H9 (cell line): ENCODE results near the gene PSMB9. TPM values are rescaled to one million over a fixed set of nuclear protein-coding genes. Genes with fewer than 3 reads are reported as not detected.

Experiments
- DNase-seq: peaks from one replicate; pipeline ENCODE4 v3.0.0-alpha.2; 2017
- H2AFZ ChIP-seq: one replicate; pipeline ENCODE4 v1.6.1; 2013; ENCODE audit warnings: mild to moderate bottlenecking, low read length, control low read depth, moderate library complexity
- H2AK5ac ChIP-seq: 2 replicates; pipeline ENCODE4 v1.6.1; 2013; ENCODE audit warnings: low read length, control low read depth, mixed read lengths; ENCODE audit not compliant: insufficient read length
- H2BK120ac ChIP-seq: one replicate; pipeline ENCODE4 v1.6.1; 2013; ENCODE audit warnings: low read depth, mild to moderate bottlenecking, low read length, control low read depth, inconsistent platforms; ENCODE audit not compliant: poor library complexity, severe bottlenecking
- H2BK12ac ChIP-seq: 2 replicates; pipeline ENCODE4 v1.6.1; 2013; ENCODE audit warnings: low read length, control low read depth, mixed read lengths, low read depth; ENCODE audit not compliant: insufficient read length
- H2BK15ac ChIP-seq: 2 replicates; pipeline ENCODE4 v1.6.1; 2013; ENCODE audit warnings: low read depth, low read length, control low read depth
- H2BK20ac ChIP-seq: one replicate; pipeline ENCODE4 v1.6.1; 2013; ENCODE audit warnings: low read depth, mild to moderate bottlenecking, low read length, control low read depth, inconsistent platforms; ENCODE audit not compliant: poor library complexity, severe bottlenecking
- H2BK5ac ChIP-seq: 2 replicates; pipeline ENCODE4 v1.6.1; 2013; ENCODE audit warnings: low read length, control low read depth, mixed read lengths; ENCODE audit not compliant: insufficient read length
- H3K14ac ChIP-seq: 2 replicates; pipeline ENCODE4 v1.6.1; 2013; ENCODE audit warnings: low read length, control low read depth; ENCODE audit not compliant: insufficient read depth
- H3K18ac ChIP-seq: 2 replicates; pipeline ENCODE4 v1.6.1; 2013; ENCODE audit warnings: low read depth, mild to moderate bottlenecking, mixed read lengths, low read length, control low read depth; ENCODE audit not compliant: insufficient read length
- H3K23ac ChIP-seq: 2 replicates; pipeline ENCODE4 v1.6.1; 2013; ENCODE audit warnings: low read length, control low read depth, mixed read lengths, low read depth; ENCODE audit not compliant: insufficient read length
- H3K23me2 ChIP-seq: 2 replicates; pipeline ENCODE4 v1.6.1; 2013; ENCODE audit warnings: low read depth, mild to moderate bottlenecking, mixed read lengths, low read length, control low read depth; ENCODE audit not compliant: insufficient read length, poor library complexity, severe bottlenecking
- H3K27ac ChIP-seq: 2 replicates; pipeline ENCODE4 v1.5.1; 2013; ENCODE audit warnings: low read length, control low read depth, mixed read lengths, low read depth; ENCODE audit not compliant: insufficient read length
- H3K27me3 ChIP-seq: 2 replicates; pipeline ENCODE4 v1.6.1; 2013; ENCODE audit warnings: low read length, control low read depth, inconsistent platforms; ENCODE audit not compliant: insufficient read depth
- H3K4ac ChIP-seq: 2 replicates; pipeline ENCODE4 v1.6.1; 2013; ENCODE audit warnings: low read depth, mild to moderate bottlenecking, control low read depth, inconsistent platforms, low read length, moderate library complexity
- H3K4me1 ChIP-seq: 2 replicates; pipeline ENCODE4 v1.6.1; 2013; ENCODE audit warnings: low read length, control low read depth, inconsistent platforms; ENCODE audit not compliant: insufficient read depth
- H3K4me2 ChIP-seq: 2 replicates; pipeline ENCODE4 v1.6.1; 2013; ENCODE audit warnings: low read length, control low read depth, mixed read lengths; ENCODE audit not compliant: insufficient read length, insufficient read depth
- H3K56ac ChIP-seq: 2 replicates; pipeline ENCODE4 v1.6.1; 2013; ENCODE audit warnings: low read depth, mild to moderate bottlenecking, mixed read lengths, low read length, control low read depth; ENCODE audit not compliant: insufficient read length
- H3K79me1 ChIP-seq: 2 replicates; pipeline ENCODE4 v1.6.1; 2013; ENCODE audit warnings: low read depth, mild to moderate bottlenecking, moderate library complexity, low read length, control low read depth, inconsistent platforms; ENCODE audit not compliant: insufficient read depth, poor library complexity, severe bottlenecking
- H3K79me2 ChIP-seq: 2 replicates; pipeline ENCODE4 v1.6.1; 2013; ENCODE audit warnings: low read length, control low read depth, inconsistent platforms; ENCODE audit not compliant: insufficient read depth
- H3K9ac ChIP-seq: 2 replicates; pipeline ENCODE4 v1.6.1; 2013; ENCODE audit warnings: low read length, control low read depth, mixed read lengths; ENCODE audit not compliant: insufficient read length; ENCODE audit errors: extremely low read depth
- H3K9me3 ChIP-seq: one replicate; pipeline ENCODE4 v1.6.1; 2013; ENCODE audit warnings: low read depth, low read length, inconsistent platforms; ENCODE audit not compliant: control insufficient read depth
- H3T11ph ChIP-seq: one replicate; pipeline ENCODE4 v1.6.1; 2013; ENCODE audit warnings: mild to moderate bottlenecking, low read length, control low read depth, inconsistent platforms
- H4K20me1 ChIP-seq: one replicate; pipeline ENCODE4 v1.6.1; 2013; ENCODE audit not compliant: control insufficient read depth, insufficient read length, insufficient read depth
- H4K5ac ChIP-seq: 2 replicates; pipeline ENCODE4 v1.6.1; 2013; ENCODE audit warnings: low read depth, mild to moderate bottlenecking, mixed read lengths, low read length, control low read depth; ENCODE audit not compliant: insufficient read length
- H4K8ac ChIP-seq: replicated peaks from 2 replicates; pipeline ENCODE4 v1.6.1; 2013; ENCODE audit warnings: low read length, control low read depth, mixed read lengths, low read depth; ENCODE audit not compliant: insufficient read length
- H4K91ac ChIP-seq: 2 replicates; pipeline ENCODE4 v1.6.1; 2013; ENCODE audit warnings: low read depth, mild to moderate bottlenecking, moderate library complexity, mixed read lengths, low read length, control low read depth; ENCODE audit not compliant: insufficient read length
- H3K27ac Mint-ChIP-seq, 3 experiments: 2 replicates in 2 of 3; 3 replicates in 1 of 3; pipeline ENCODE4 v1.8.0; 2020 to 2021; ENCODE audit warnings: mixed read lengths in 3 of 3, mild to moderate bottlenecking in 1 of 3, moderate library complexity in 1 of 3
- H3K27me3 Mint-ChIP-seq: 2 replicates; pipeline ENCODE4 v1.8.0; 2021; ENCODE audit warnings: low read depth, mild to moderate bottlenecking, moderate library complexity, mixed read lengths
- H3K36me3 Mint-ChIP-seq, 3 experiments: 2 replicates in 2 of 3; 3 replicates in 1 of 3; pipeline ENCODE4 v1.8.0; 2020 to 2021; ENCODE audit warnings: low read depth in 3 of 3, mixed read lengths in 3 of 3; ENCODE audit not compliant: insufficient read depth in 1 of 3
- H3K4me1 Mint-ChIP-seq, 2 experiments: 2 replicates each; pipeline ENCODE4 v1.8.0; 2020; ENCODE audit warnings: mixed read lengths in 2 of 2
- H3K4me3 Mint-ChIP-seq, 2 experiments: 2 replicates in 1 of 2; 3 replicates in 1 of 2; pipeline ENCODE4 v1.8.0; 2020 to 2021; ENCODE audit warnings: mild to moderate bottlenecking in 2 of 2, mixed read lengths in 2 of 2, moderate library complexity in 1 of 2
- H3K9me3 Mint-ChIP-seq, 2 experiments: 2 replicates in 1 of 2; 3 replicates in 1 of 2; pipeline ENCODE4 v1.8.0; 2020; ENCODE audit warnings: mild to moderate bottlenecking in 2 of 2, mixed read lengths in 2 of 2, moderate library complexity in 1 of 2
- total RNA-seq: library from RNA; stranded (reverse); gene quantifications from 2 replicates; pipeline ENCODE4 v1.2.1, GENCODE V29; 2021
- TF ChIP-seq, protein P1 (sequence below): fragments of 200-600 bp; sonication (generic); conservative IDR thresholded peaks from 3 replicates; pipeline ENCODE4 v1.8.0; 2021; ENCODE audit warnings: antibody characterized with exemption, mild to moderate bottlenecking

The PSMB9 gene
- total RNA-seq, 1 experiment from 2014 or later: 3.5 TPM

DNA sequence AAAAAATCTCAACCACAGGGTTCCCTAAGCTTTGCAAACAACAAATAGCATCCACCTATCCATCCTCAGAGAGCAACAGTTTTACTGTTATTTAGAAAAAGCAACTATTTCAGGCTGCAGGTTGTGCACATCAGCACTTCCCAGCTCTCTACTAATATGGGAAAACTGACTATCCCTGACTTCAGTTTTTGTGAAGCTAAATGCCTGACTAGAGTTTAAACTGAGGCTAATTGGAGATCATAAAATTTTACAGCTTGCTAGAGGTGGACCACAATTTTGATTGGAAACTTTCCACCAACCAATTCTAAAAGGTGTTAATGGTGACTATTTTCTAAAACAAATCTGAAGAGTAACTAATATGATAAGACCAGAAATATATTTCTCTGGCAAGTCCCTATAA is 50.0 kb downstream of the PSMB9 start:
- Histone ChIP-seq H2AK5ac (no peak overlapping the region), H4K8ac (no peak overlapping the region)
- no peaks in the 10 kb centered on the region for H3K4me1 Mint-ChIP-seq

More for the DNA sequence above, 50.0 kb downstream of the PSMB9 start:
- no peaks in the 10 kb centered on the region for H3K79me1 ChIP-seq
- H3K36me3 Mint-ChIP-seq: no peaks in the 10 kb centered on the region; a peak in 1 of 7 replicates
- H3K27me3 Mint-ChIP-seq: no peaks in the 10 kb centered on the region
- H3K4ac ChIP-seq: no peak overlapping the region
- H4K20me1 ChIP-seq: no peaks in the 10 kb centered on the region
- H4K5ac ChIP-seq: no peak overlapping the region
- no peak overlapping the region for H3K18ac ChIP-seq
- no peak overlapping the region for H3K23ac ChIP-seq
- no peak overlapping the region for H3K27ac Mint-ChIP-seq
- no peak overlapping the region for H3K56ac ChIP-seq
- H3T11ph ChIP-seq: no peak overlapping the region
- no peaks in the 10 kb centered on the region for H3K23me2 ChIP-seq
- no peak overlapping the region for H3K4me3 Mint-ChIP-seq
- no peak overlapping the region for H4K91ac ChIP-seq
- no peak overlapping the region for H3K27ac ChIP-seq
- H3K27me3 ChIP-seq: no peaks in the 10 kb centered on the region
- H3K4me2 ChIP-seq: no peak overlapping the region
- no peaks in the 10 kb centered on the region for H3K79me2 ChIP-seq
- no peak overlapping the region for H3K9ac ChIP-seq
- H3K14ac ChIP-seq: no peak overlapping the region
- H2BK20ac ChIP-seq: no peak overlapping the region
- H2BK5ac ChIP-seq: no peak overlapping the region
- H2BK12ac ChIP-seq: no peak overlapping the region
- H3K9me3 Mint-ChIP-seq: no peaks in the 10 kb centered on the region
- no peak overlapping the region for H2BK15ac ChIP-seq
- no peak for DNase-seq
- TF ChIP-seq, protein P1, sequence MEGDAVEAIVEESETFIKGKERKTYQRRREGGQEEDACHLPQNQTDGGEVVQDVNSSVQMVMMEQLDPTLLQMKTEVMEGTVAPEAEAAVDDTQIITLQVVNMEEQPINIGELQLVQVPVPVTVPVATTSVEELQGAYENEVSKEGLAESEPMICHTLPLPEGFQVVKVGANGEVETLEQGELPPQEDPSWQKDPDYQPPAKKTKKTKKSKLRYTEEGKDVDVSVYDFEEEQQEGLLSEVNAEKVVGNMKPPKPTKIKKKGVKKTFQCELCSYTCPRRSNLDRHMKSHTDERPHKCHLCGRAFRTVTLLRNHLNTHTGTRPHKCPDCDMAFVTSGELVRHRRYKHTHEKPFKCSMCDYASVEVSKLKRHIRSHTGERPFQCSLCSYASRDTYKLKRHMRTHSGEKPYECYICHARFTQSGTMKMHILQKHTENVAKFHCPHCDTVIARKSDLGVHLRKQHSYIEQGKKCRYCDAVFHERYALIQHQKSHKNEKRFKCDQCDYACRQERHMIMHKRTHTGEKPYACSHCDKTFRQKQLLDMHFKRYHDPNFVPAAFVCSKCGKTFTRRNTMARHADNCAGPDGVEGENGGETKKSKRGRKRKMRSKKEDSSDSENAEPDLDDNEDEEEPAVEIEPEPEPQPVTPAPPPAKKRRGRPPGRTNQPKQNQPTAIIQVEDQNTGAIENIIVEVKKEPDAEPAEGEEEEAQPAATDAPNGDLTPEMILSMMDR: no peak
- no peak overlapping the region for H2BK120ac ChIP-seq
- no peak overlapping the region for H2AFZ ChIP-seq
- H3K9me3 ChIP-seq: no peaks in the 10 kb centered on the region
- H3K4me1 ChIP-seq: no peaks in the 10 kb centered on the region
